NCI-H1048 (cell line): Measurements from ENCODE around the gene EIF5A.

Experiments used
- DNase-seq: peaks from one replicate; lab custom pipeline; 2025; lab: John Stamatoyannopoulos, UW

The EIF5A gene

DNA sequence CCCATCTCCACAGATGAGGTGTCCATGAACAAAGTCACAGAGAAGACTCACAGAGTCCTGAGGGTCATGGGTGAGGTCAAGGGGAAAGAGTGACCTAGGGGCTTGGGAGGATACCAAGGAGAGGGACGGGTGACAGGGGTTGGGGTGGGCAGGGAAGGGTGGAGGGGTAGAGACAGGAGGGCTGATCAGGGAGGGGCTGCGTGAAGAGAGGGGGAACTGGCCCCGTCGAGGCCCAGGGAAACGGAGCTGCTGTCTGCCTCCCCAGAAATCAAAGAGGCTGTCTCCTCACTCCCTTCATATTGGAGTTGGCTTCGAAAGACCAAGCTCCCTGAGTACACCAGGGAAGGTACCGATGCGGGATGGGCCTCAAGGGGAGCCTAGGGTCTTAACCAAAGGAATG, 48.1 kb downstream of the EIF5A start:
- DNase-seq = no peak

DNA sequence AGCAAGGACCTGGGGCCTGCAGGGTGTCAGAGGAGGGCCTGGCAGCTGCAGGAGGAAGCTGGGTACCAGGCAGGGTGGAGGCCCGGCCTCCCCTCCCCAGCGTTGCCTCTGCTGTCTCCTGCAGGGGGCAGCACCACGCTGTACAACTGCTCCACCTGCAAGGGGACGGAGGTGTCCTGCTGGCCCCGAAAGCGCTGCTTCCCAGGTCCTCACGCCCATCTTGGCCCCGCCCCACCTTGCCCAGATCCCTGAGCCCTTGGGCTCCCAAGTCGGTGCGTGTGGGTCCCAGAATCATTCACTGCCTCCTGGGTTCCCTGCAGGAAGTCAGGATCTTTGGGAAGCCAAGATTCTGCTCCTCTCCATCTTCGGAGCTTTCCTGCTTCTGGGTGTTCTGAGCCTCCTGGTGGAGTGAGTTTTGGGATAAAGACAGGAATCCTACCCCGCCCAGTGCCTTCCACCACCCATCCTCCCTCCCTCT, 48.7 kb downstream of the EIF5A start:
- DNase-seq = peak; percentile 54

DNA sequence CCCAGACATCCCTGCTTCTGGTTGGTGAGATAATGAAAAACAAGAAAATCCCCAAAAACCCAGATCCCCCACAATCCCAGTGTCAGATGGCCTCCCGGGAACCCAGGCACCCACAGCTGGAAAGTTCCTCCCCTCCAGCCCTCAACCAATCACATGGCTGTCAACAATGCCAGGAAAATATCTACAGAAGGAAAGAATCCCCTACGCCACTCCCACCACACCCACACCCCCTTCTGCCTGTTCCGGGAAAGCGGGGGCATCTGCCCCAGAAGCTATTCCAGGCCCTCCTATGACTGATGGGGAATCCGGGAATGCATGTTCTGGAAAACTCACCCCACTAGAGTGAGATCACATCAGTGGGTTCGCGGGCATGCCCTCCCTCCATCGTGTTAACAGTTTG, 49.3 kb downstream of the EIF5A start:
- no peak for DNase-seq

DNA sequence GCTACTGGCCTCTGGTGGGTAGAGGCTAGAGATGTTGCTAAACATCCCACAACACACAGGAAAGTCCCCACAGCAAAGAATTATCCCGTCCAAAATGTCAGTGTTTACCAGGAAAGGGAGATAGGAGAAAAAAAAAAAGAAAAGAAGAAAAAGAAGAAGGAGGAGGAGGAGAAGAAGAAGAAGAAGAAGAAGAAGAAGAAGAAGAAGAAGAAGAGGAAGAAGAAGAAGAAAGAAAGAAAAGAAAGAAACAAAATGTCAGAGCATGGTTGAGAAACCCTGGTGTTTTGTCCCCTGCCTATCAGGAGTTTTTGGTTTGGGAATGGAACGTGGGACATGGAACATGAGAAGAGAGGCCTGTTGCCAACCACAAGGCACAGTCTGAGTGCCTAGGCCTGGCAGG, 50.0 kb downstream of the EIF5A start:
- no peak for DNase-seq

DNA sequence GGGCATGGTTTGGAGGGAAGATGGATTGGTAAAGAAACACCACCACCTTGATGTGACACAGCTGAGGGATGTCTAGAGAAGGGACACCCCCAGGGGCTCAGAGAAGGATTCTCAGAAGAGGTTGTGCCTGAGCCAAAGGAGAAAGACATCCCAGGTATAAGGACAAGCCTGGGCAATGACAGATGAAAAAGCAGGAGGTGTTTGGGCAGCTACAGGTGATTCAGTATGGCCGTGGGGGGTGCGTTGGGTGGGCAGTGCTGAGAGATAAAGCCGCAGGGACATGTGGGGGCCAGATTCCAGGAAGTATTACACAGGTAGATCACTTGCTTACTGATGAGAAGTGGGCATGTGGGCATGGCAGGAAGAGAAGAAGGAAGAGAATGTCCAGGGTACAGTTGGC, 54.5 kb downstream of the EIF5A start:
- no peak for DNase-seq
